GM13976 (cell line): Measurements from ENCODE around the gene RUNX1.

ENCODE experiments used
- DNase-seq: peaks from one replicate; pipeline ENCODE4 v3.0.0; 2012; ENCODE audit warnings: low spot score
- in situ Hi-C: fragments of 300-500 bp; cut with MboI; formaldehyde crosslinking; loops from one replicate; pipeline ENCODE4 v1.12.0; 2022; ENCODE audit warnings: low sequenced_read_pairs, mixed read lengths, inconsistent platforms; ENCODE audit not compliant: unreplicated experiment
- TF ChIP-seq, protein P1 (sequence below): IDR thresholded peaks from 2 replicates; pipeline ENCODE4 v1.5.1; 2012; ENCODE audit warnings: borderline replicate concordance, mild to moderate bottlenecking; ENCODE audit not compliant: insufficient read depth; ENCODE audit errors: extremely low read depth, missing control alignments, control extremely low read depth

The RUNX1 gene

GRCh38 chr21:35035116-35035515, 14.0 kb downstream of the RUNX1 start:
- in situ Hi-C loops, result no loop called here
- DNase-seq, result no peak
- TF ChIP-seq, protein P1, sequence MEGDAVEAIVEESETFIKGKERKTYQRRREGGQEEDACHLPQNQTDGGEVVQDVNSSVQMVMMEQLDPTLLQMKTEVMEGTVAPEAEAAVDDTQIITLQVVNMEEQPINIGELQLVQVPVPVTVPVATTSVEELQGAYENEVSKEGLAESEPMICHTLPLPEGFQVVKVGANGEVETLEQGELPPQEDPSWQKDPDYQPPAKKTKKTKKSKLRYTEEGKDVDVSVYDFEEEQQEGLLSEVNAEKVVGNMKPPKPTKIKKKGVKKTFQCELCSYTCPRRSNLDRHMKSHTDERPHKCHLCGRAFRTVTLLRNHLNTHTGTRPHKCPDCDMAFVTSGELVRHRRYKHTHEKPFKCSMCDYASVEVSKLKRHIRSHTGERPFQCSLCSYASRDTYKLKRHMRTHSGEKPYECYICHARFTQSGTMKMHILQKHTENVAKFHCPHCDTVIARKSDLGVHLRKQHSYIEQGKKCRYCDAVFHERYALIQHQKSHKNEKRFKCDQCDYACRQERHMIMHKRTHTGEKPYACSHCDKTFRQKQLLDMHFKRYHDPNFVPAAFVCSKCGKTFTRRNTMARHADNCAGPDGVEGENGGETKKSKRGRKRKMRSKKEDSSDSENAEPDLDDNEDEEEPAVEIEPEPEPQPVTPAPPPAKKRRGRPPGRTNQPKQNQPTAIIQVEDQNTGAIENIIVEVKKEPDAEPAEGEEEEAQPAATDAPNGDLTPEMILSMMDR, result no peak

- in situ Hi-C loops, result no loop called here
- no peak for DNase-seq
- TF ChIP-seq, protein P1, result no peak
Observed at GRCh38 chr21:35034203-35034926, 14.7 kb downstream of the RUNX1 start.

GRCh38 chr21:35032474-35033263, 16.4 kb downstream of the RUNX1 start:
- DNase-seq, result no peak
- TF ChIP-seq, protein P1, result no peak
- in situ Hi-C loops, result no loop called here

DNA sequence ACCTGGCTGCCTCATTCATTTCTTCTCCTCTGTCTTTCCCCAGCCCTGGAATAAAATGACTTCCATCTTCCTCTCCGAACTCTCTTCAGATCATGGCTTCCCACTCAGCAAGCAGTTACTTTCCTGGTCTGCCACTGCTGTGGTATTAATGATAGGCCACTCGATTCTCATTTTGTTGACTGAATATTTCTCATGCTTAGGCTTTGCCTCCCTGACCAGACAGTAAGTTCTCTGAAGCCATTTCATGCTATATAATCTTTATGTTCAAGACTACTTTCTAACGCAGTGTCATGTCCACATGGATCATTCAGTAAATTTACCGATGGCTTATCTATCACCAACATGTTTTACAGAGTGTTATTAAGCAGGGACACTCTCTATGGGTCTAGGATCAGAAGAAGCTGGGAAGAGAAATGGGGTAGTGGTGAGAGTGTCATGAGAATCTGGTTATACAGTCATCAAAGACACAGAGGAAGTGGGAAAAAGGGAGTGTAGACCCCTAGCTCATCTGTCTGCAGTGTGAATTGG, 20.6 kb downstream of the RUNX1 start:
- DNase-seq, result no peak
- in situ Hi-C loops, result no loop called here
- TF ChIP-seq, protein P1, result no peak

- in situ Hi-C loops, result no loop called here
Observed at GRCh38 chr21:35027563-35028450, 21.3 kb downstream of the RUNX1 start.

More at GRCh38 chr21:35027563-35028450, 21.3 kb downstream of the RUNX1 start:
- DNase-seq, result no peak
- TF ChIP-seq, protein P1, result no peak
